ENCODE results near the gene PHC2. TPM values are rescaled to one million over a fixed set of nuclear protein-coding genes. Genes with fewer than 3 reads are reported as not detected.

PHC2 gene
- total and polyA plus RNA-seq, 2 experiments from 2014 or later = 77.5 to 121 TPM

- Histone ChIP-seq H3K27ac (no peak overlapping the region), H2AFZ (no peak overlapping the region), H3K9me2 (replicated peaks; ENCODE audit: insufficient read depth) (no peaks in the 10 kb centered on the region), H3K27me3 (no peaks in the 10 kb centered on the region), H3K79me2 (peaks cover 11% of the 10 kb centered on the region), H3K4me1 (ENCODE audit: insufficient read depth) (peaks cover 6% of the 10 kb centered on the region), H3K9me3 (ENCODE audit: low read depth) (no peaks in the 10 kb centered on the region), H4K20me1 (ENCODE audit: insufficient read depth, poor library complexity, severe bottlenecking) (no peaks in the 10 kb centered on the region), H3K4me2 (no peak overlapping the region), H3K36me3 (replicated peaks; ENCODE audit: insufficient read depth, low read depth) (no peaks in the 10 kb centered on the region), H3K4me3 (no peak overlapping the region)
- DNase-seq (ENCODE audit: low spot score) = no peak
- TF ChIP-seq EZH2phosphoT487 (IDR thresholded peaks at IDR 0.05; ENCODE audit: low read depth, severe bottlenecking, unreplicated experiment) = no peak
- TF ChIP-seq CTCF (IDR thresholded peaks at IDR 0.05; ENCODE audit: poor library complexity) = no peak
- no peak for TF ChIP-seq EZH2 (IDR thresholded peaks at IDR 0.05; ENCODE audit: borderline replicate concordance)
- 99% methylated on average over 2 of the region's 2 CpGs for WGBS (ENCODE audit: low lambda C conversion rate, missing lambda C conversion rate)
Measured at GRCh38 chr1:33469691-33470090, 38.8 kb upstream of the PHC2 start.

GRCh38 chr1:33468967-33469366, 38.1 kb upstream of the PHC2 start:
- Histone ChIP-seq H3K4me1 (ENCODE audit: insufficient read depth) (peaks cover 6% of the 10 kb centered on the region), H3K27me3 (no peaks in the 10 kb centered on the region), H4K20me1 (ENCODE audit: insufficient read depth, poor library complexity, severe bottlenecking) (no peaks in the 10 kb centered on the region), H3K9me3 (ENCODE audit: low read depth) (no peaks in the 10 kb centered on the region), H2AFZ (no peak overlapping the region), H3K4me2 (no peak overlapping the region), H3K79me2 (peaks cover 11% of the 10 kb centered on the region), H3K9me2 (replicated peaks; ENCODE audit: insufficient read depth) (no peaks in the 10 kb centered on the region), H3K27ac (no peak overlapping the region), H3K36me3 (replicated peaks; ENCODE audit: insufficient read depth, low read depth) (no peaks in the 10 kb centered on the region), H3K4me3 (no peak overlapping the region)
- TF ChIP-seq EZH2 (IDR thresholded peaks at IDR 0.05; ENCODE audit: borderline replicate concordance) = no peak
- DNase-seq (ENCODE audit: low spot score) = no peak
- 87% methylated on average over 3 of the region's 3 CpGs for WGBS (ENCODE audit: low lambda C conversion rate, missing lambda C conversion rate)

- no peaks in the 10 kb centered on the region for H3K9me2 ChIP-seq (replicated peaks; ENCODE audit: insufficient read depth)
- DNase-seq (ENCODE audit: low spot score) = no peak
- H3K36me3 ChIP-seq (replicated peaks; ENCODE audit: insufficient read depth, low read depth) = no peaks in the 10 kb centered on the region
- H3K4me3 ChIP-seq = no peak overlapping the region
- H3K4me1 ChIP-seq (ENCODE audit: insufficient read depth) = peaks cover 6% of the 10 kb centered on the region
- H3K9me3 ChIP-seq (ENCODE audit: low read depth) = no peaks in the 10 kb centered on the region
- no peaks in the 10 kb centered on the region for H4K20me1 ChIP-seq (ENCODE audit: insufficient read depth, poor library complexity, severe bottlenecking)
- no peak overlapping the region for H3K4me2 ChIP-seq
- H3K27ac ChIP-seq = no peak overlapping the region
- 88% methylated on average over 4 of the region's 4 CpGs for WGBS (ENCODE audit: low lambda C conversion rate, missing lambda C conversion rate)
- H2AFZ ChIP-seq = no peak overlapping the region
- peaks cover 7% of the 10 kb centered on the region for H3K79me2 ChIP-seq
- no peaks in the 10 kb centered on the region for H3K27me3 ChIP-seq
- TF ChIP-seq EZH2 (IDR thresholded peaks at IDR 0.05; ENCODE audit: borderline replicate concordance) (no peak), EZH2phosphoT487 (IDR thresholded peaks at IDR 0.05; ENCODE audit: low read depth, severe bottlenecking, unreplicated experiment) (no peak), CTCF (IDR thresholded peaks at IDR 0.05; ENCODE audit: poor library complexity) (no peak)
Measured at GRCh38 chr1:33468531-33468930, 37.6 kb upstream of the PHC2 start.

GRCh38 chr1:33468011-33468410, 37.1 kb upstream of the PHC2 start:
- no peak overlapping the region for H3K27ac ChIP-seq
- H2AFZ ChIP-seq = no peak overlapping the region
- H3K4me1 ChIP-seq (ENCODE audit: insufficient read depth) = peaks cover under 1% of the 10 kb centered on the region
- peaks cover 2% of the 10 kb centered on the region for H3K79me2 ChIP-seq
- no peak for DNase-seq (ENCODE audit: low spot score)
- H3K9me3 ChIP-seq (ENCODE audit: low read depth) = no peaks in the 10 kb centered on the region
- no peaks in the 10 kb centered on the region for H3K36me3 ChIP-seq (replicated peaks; ENCODE audit: insufficient read depth, low read depth)
- 96% methylated on average over 4 of the region's 4 CpGs for WGBS (ENCODE audit: low lambda C conversion rate, missing lambda C conversion rate)
- no peaks in the 10 kb centered on the region for H3K27me3 ChIP-seq
- no peaks in the 10 kb centered on the region for H4K20me1 ChIP-seq (ENCODE audit: insufficient read depth, poor library complexity, severe bottlenecking)
- no peaks in the 10 kb centered on the region for H3K9me2 ChIP-seq (replicated peaks; ENCODE audit: insufficient read depth)
- H3K4me3 ChIP-seq = no peak overlapping the region
- H3K4me2 ChIP-seq = no peak overlapping the region
- TF ChIP-seq CTCF (IDR thresholded peaks at IDR 0.05; ENCODE audit: poor library complexity) = no peak
- no peak for TF ChIP-seq EZH2phosphoT487 (IDR thresholded peaks at IDR 0.05; ENCODE audit: low read depth, severe bottlenecking, unreplicated experiment)
- no peak for TF ChIP-seq EZH2 (IDR thresholded peaks at IDR 0.05; ENCODE audit: borderline replicate concordance)
